ENCODE results near the gene MATCAP1. TPM values are rescaled to one million over a fixed set of nuclear protein-coding genes. Genes with fewer than 3 reads are reported as not detected.

MATCAP1 gene
- total and polyA plus RNA-seq, 2 of the 13 experiments (the other 11 are each of a cell fraction or from before 2014, with no cell fraction given) = 11.2 to 24.5 TPM

- TF ChIP-seq NFE2 (CRISPR knock-in tag; IDR thresholded peaks at IDR 0.05) (peak; percentile 52; the same call in 1 of the 2 replicates), ZNF512 (CRISPR knock-in tag; IDR thresholded peaks at IDR 0.05) (no peak), MED8 (CRISPR knock-in tag; IDR thresholded peaks at IDR 0.05; ENCODE audit: insufficient replicate concordance) (no peak), MAFK (conservative IDR thresholded peaks at IDR 0.05 in 1 of 2, IDR thresholded peaks at IDR 0.05 in 1 of 2; ENCODE audit: low read length in 2 of 2) (0 out of 4 replicates have a peak, but pooled peaks of 1 of the 2 experiments have one; percentile 27), HIC2 (CRISPR knock-in tag; IDR thresholded peaks at IDR 0.05; ENCODE audit: low read depth) (peak; percentile 81), MAZ (IDR thresholded peaks at IDR 0.05; ENCODE audit: borderline replicate concordance, low read depth, low read length) (peak; percentile 40; the same call in 1 of the 2 replicates), MAZ (CRISPR knock-in tag; IDR thresholded peaks at IDR 0.05; ENCODE audit: low read depth) (peak; percentile 73), ASH2L (IDR thresholded peaks at IDR 0.05; ENCODE audit: insufficient read length, low read depth, low read length) (peak; percentile 42), PATZ1 (CRISPR knock-in tag; IDR thresholded peaks at IDR 0.05) (peak; percentile 78), GATAD2A (CRISPR knock-in tag; IDR thresholded peaks at IDR 0.05) (no peak; the same call in 1 of the 2 replicates), KMT2B (CRISPR knock-in tag; IDR thresholded peaks at IDR 0.05) (peak; percentile 59; the same call in 1 of the 2 replicates), ZNF503 (CRISPR knock-in tag; IDR thresholded peaks at IDR 0.05) (no peak), USF2 (IDR thresholded peaks at IDR 0.05; ENCODE audit: low read depth, low read length) (no peak), USF2 (CRISPR knock-in tag; IDR thresholded peaks at IDR 0.05; ENCODE audit: borderline replicate concordance) (no peak), ZSCAN9 (CRISPR knock-in tag; IDR thresholded peaks at IDR 0.05; ENCODE audit: borderline replicate concordance) (0 out of 2 replicates have a peak, but pooled peaks have one; percentile 31), ZNF644 (CRISPR knock-in tag; IDR thresholded peaks at IDR 0.05; ENCODE audit: low read depth) (no peak), SMC3 (IDR thresholded peaks at IDR 0.05; ENCODE audit: low read length) (no peak), POLR2A (IDR thresholded peaks at IDR 0.05; ENCODE audit: insufficient read depth in 1 of 2, low read depth in 2 of 2, low read length in 2 of 2) (peak in 1 of 2 experiments; percentile 45; a peak in 1 of 4 replicates), SKI (IDR thresholded peaks at IDR 0.05; ENCODE audit: partially characterized antibody) (peak; percentile 6), RXRB (CRISPR knock-in tag; IDR thresholded peaks at IDR 0.05; ENCODE audit: borderline replicate concordance) (peak; percentile 36; the same call in 1 of the 2 replicates)
These were observed 13.4 kb downstream of the MATCAP1 start, which contains the start of gene NOL3 (continued) for GRCh38 chr16:67170168-67170948.

Data from HepG2 (cell line).